K562 (cell line): Measurements from ENCODE around the gene GOLGA5. TPM values are rescaled to one million over a fixed set of nuclear protein-coding genes. Genes with fewer than 3 reads are reported as not detected.

Experiments
- ATAC-seq: fragments of 200-7000 bp; cut with Tn5 transposase; 3 replicates; pipeline ENCODE4 v1.9.1; 2020; ENCODE audit warnings: moderate library complexity
- BruUV-seq: library from RNA; stranded (reverse); fragments of 400-500 nt; replicated peaks from 2 replicates; lab custom pipeline; 2021; lab: Mats Ljungman, UMichigan
- CTCF ChIA-PET: fragments of 300-600 bp; formaldehyde crosslinking; extraction: SDS; loops from one replicate; lab custom pipeline; 2021; ENCODE audit warnings: low intra/inter-chr PET ratio; lab: Yijun Ruan, JAX
- POLR2A ChIA-PET: fragments of 300-600, 350-650 bp; sonication (Branson Sonifier 250); formaldehyde crosslinking; extraction: SDS; loops from one replicate; lab custom pipeline; 2021; ENCODE audit warnings: antibody characterized with exemption, inconsistent platforms; lab: Yijun Ruan, JAX
- DNase-seq, 4 experiments: peaks; one replicate each; pipeline versions ENCODE4 v3.0.0 to v3.0.0-alpha.2; 2011 to 2018; ENCODE audit warnings: low spot score in 3 of 4, mixed read lengths in 3 of 4; ENCODE audit errors: extremely low read depth in 1 of 4
- FAIRE-seq: peaks from 2 replicates; lab custom pipeline; 2011; peaks lifted over from hg19 to GRCh38; lab: Jason Lieb, UNC
- H2AFZ ChIP-seq: 2 replicates; pipeline ENCODE4 v1.6.0; 2011; ENCODE audit warnings: low read depth, low read length, control low read depth, inconsistent platforms
- H3K27ac ChIP-seq: fragments of 200-600 bp; 3 replicates; pipeline ENCODE4 v1.8.0; 2011; ENCODE audit warnings: low read depth, mild to moderate bottlenecking, control low read depth, inconsistent platforms, low read length, moderate library complexity, mixed read lengths; ENCODE audit errors: extremely low read depth
- H3K27me3 ChIP-seq, 2 experiments: fragments of 300-600 bp in 1 of 2; 2 replicates in 1 of 2; 3 replicates in 1 of 2; pipeline versions ENCODE4 v1.6.0 to v1.8.0; 2011; ENCODE audit warnings: inconsistent platforms in 2 of 2, low read length in 2 of 2, mild to moderate bottlenecking in 1 of 2, mixed read lengths in 1 of 2, moderate library complexity in 1 of 2; ENCODE audit not compliant: control insufficient read depth in 2 of 2, insufficient read depth in 2 of 2
- H3K36me3 ChIP-seq: fragments of 300-600 bp; 3 replicates; pipeline ENCODE4 v1.8.0; 2011; ENCODE audit warnings: mild to moderate bottlenecking, low read length, inconsistent platforms; ENCODE audit not compliant: control insufficient read depth, insufficient read depth
- H3K4me1 ChIP-seq, 2 experiments: fragments of 200-600 bp in 1 of 2; replicated peaks in 1 of 2; 2 replicates in 1 of 2; 3 replicates in 1 of 2; pipeline versions ENCODE4 v1.5.1 to v1.8.0; 2011; ENCODE audit warnings: inconsistent platforms in 2 of 2, low read length in 2 of 2, mild to moderate bottlenecking in 1 of 2, mixed read lengths in 1 of 2, moderate library complexity in 1 of 2; ENCODE audit not compliant: control insufficient read depth in 2 of 2, insufficient read depth in 2 of 2
- H3K4me2 ChIP-seq: 2 replicates; pipeline ENCODE4 v1.6.1; 2011; ENCODE audit warnings: low read length, control low read depth, inconsistent platforms, mixed read lengths; ENCODE audit not compliant: insufficient read depth
- H3K4me3 ChIP-seq: fragments of 200-600 bp; sonication (generic), shearing (Covaris generic); 2 replicates; pipeline ENCODE4 v1.5.1; 2016; ENCODE audit warnings: control low read depth, inconsistent platforms
- H3K79me2 ChIP-seq: fragments of 200-600 bp; 3 replicates; pipeline ENCODE4 v1.8.0; 2011; ENCODE audit warnings: low read length, inconsistent platforms; ENCODE audit not compliant: control insufficient read depth, insufficient read depth
- H3K9ac ChIP-seq, 2 experiments: 2 replicates each; pipeline versions ENCODE4 v1.6.0 to v1.6.1; 2011; ENCODE audit warnings: low read depth in 2 of 2, low read length in 2 of 2, control low read depth in 1 of 2, inconsistent platforms in 1 of 2, mild to moderate bottlenecking in 1 of 2, mixed read lengths in 1 of 2; ENCODE audit not compliant: insufficient read depth in 1 of 2
- H3K9me1 ChIP-seq: one replicate; pipeline ENCODE4 v1.6.0; 2011; ENCODE audit warnings: inconsistent platforms, mild to moderate bottlenecking, low read length, moderate library complexity; ENCODE audit not compliant: control insufficient read depth, insufficient read depth
- H3K9me3 ChIP-seq: replicated peaks from 2 replicates; pipeline ENCODE4 v1.5.1; 2011; ENCODE audit warnings: low read depth, low read length, inconsistent platforms; ENCODE audit not compliant: control insufficient read depth, insufficient read depth
- H4K20me1 ChIP-seq: replicated peaks from 2 replicates; pipeline ENCODE4 v1.6.1; 2011; ENCODE audit warnings: low read length, inconsistent platforms, mixed read lengths; ENCODE audit not compliant: control insufficient read depth, insufficient read depth
- ASH1L ChIP-seq: fragments of 450-650 bp; IDR thresholded peaks from 2 replicates; pipeline ENCODE4 v1.6.1; 2018; ENCODE audit warnings: borderline replicate concordance, mild to moderate bottlenecking, low read depth; ENCODE audit not compliant: partially characterized antibody
- BDP1 ChIP-seq: IDR thresholded peaks from 3 replicates; pipeline ENCODE4 v1.6.1; 2011; ENCODE audit not compliant: insufficient read length, insufficient read depth
- CTCF ChIP-seq, 3 experiments: IDR thresholded peaks in 2 of 3; conservative IDR thresholded peaks in 1 of 3; 2 replicates each; pipeline ENCODE4 v1.5.1; 2011 to 2012; ENCODE audit warnings: low read length in 3 of 3, mild to moderate bottlenecking in 3 of 3, control low read depth in 2 of 3, improper control_type of control experiment in 1 of 3, inconsistent platforms in 1 of 3, low read depth in 1 of 3, mixed read lengths in 1 of 3, moderate library complexity in 1 of 3; ENCODE audit not compliant: insufficient read depth in 2 of 3
- ELF1 ChIP-seq: fragments of 200-800 bp; sonication (Bioruptor generic); IDR thresholded peaks from 2 replicates; pipeline ENCODE4 v1.6.1; 2016; ENCODE audit warnings: missing genetic modification characterization, missing compliant biosample characterization
- ETS1 ChIP-seq: conservative IDR thresholded peaks from 2 replicates; pipeline ENCODE4 v1.6.1; 2011; ENCODE audit warnings: low read depth, mild to moderate bottlenecking, low read length; ENCODE audit not compliant: control insufficient read depth
- MECOM ChIP-seq: fragments of 250-450 bp; sonication (Bioruptor Pico); IDR thresholded peaks from 2 replicates; pipeline ENCODE4 v1.8.0; 2022; ENCODE audit warnings: inconsistent platforms
- NFYB ChIP-seq: IDR thresholded peaks from 2 replicates; pipeline ENCODE4 v1.6.1; 2011; ENCODE audit warnings: mild to moderate bottlenecking, moderate library complexity; ENCODE audit not compliant: insufficient read length; ENCODE audit errors: extremely low read depth
- NONO ChIP-seq, 2 experiments: fragments of 200-400 bp in 1 of 2; fragments of 450-650 bp in 1 of 2; formaldehyde crosslinking in 1 of 2; IDR thresholded peaks; 2 replicates each; pipeline ENCODE4 v1.6.1; 2017; ENCODE audit warnings: low read depth in 2 of 2, mild to moderate bottlenecking in 2 of 2, moderate library complexity in 2 of 2, low read length in 1 of 2
- ZNF146 ChIP-seq: IDR thresholded peaks from one replicate; pipeline ENCODE4 v1.6.1; 2018; ENCODE audit warnings: missing compliant biosample characterization; ENCODE audit not compliant: unreplicated experiment
- ZNF561 ChIP-seq: fragments of 450-650 bp; formaldehyde crosslinking; conservative IDR thresholded peaks from 2 replicates; pipeline ENCODE4 v1.4.0; 2020; ENCODE audit warnings: mild to moderate bottlenecking, moderate library complexity
- ZNF668 ChIP-seq: fragments of 250-450 bp; sonication (Bioruptor Pico); IDR thresholded peaks from 2 replicates; pipeline ENCODE4 v1.8.0; 2022; ENCODE audit warnings: mild to moderate bottlenecking, inconsistent platforms
- ZNF77 ChIP-seq: fragments of 250-450 bp; sonication (Bioruptor Pico); IDR thresholded peaks from 2 replicates; pipeline ENCODE4 v1.5.0; 2020
- WGBS: fragments of 100-300 bp; shearing (Covaris generic); methylation state at CpG from one replicate; pipeline ENCODE4 v1.1.6; 2016; ENCODE audit warnings: low coverage, mixed read lengths; ENCODE audit not compliant: insufficient coverage; ENCODE audit errors: missing lambda C conversion rate; 5-methylcytosine and 5-hydroxymethylcytosine counted together
- in situ Hi-C: fragments of 300-500 bp; cut with MboI; formaldehyde crosslinking; loops from 4 replicates; pipeline ENCODE4 v1.15.0; 2018; ENCODE audit warnings: inconsistent platforms, mixed read lengths
- intact Hi-C: fragments of 100-400 bp; cut with micrococcal nuclease; formaldehyde crosslinking; loops from 2 replicates; pipeline ENCODE4 v1.14.2; 2022
- polyA plus RNA-seq, 8 experiments: library from polyadenylated mRNA; depleted of rRNA in 4 of 8; stranded (reverse) in 5 of 8; unstranded in 3 of 8; fragments of >200 nt; fragmentation: Nextera tagmentation in 2 of 8; fragmentation: Illumina TruSeq in 1 of 8; extraction: Ambion mirVana in 2 of 8; extraction: Trizol in 1 of 8; gene quantifications; 2 replicates each; pipeline versions ENCODE4 v1.2.1 to v1.2.3, GENCODE V29; 2011 to 2014; ENCODE audit warnings: inconsistent platforms in 1 of 8, missing spikeins in 1 of 8
- total RNA-seq, 7 experiments: library from RNA; depleted of rRNA in 6 of 7; stranded (reverse); fragments of >200 nt in 6 of 7; fragmentation: Illumina TruSeq in 2 of 7; extraction: Trizol in 2 of 7; gene quantifications; 2 replicates each; pipeline versions ENCODE4 v1.2.1 to v1.2.3, GENCODE V29; 2011 to 2021; ENCODE audit warnings: low replicate concordance in 1 of 7

GOLGA5 gene
- total and polyA plus RNA-seq, 9 of the 15 experiments (the other 6 are each of a cell fraction or from before 2014, with no cell fraction given), result 5.7 to 19.6 (median 12.7) TPM

- DNase-seq (no peak), FAIRE-seq (no peak), ATAC-seq (no peak)
- no peaks in the 10 kb centered on the region for H3K27me3 ChIP-seq
- H3K9ac ChIP-seq, result no peak overlapping the region
- BruUV-seq, result no TSS peak
- ChIA-PET POLR2A (no interaction called here), CTCF (no interaction called here)
- no peak overlapping the region for H3K27ac ChIP-seq
- H3K79me2 ChIP-seq, result no peaks in the 10 kb centered on the region
- H3K9me3 ChIP-seq, result no peaks in the 10 kb centered on the region
- no peaks in the 10 kb centered on the region for H4K20me1 ChIP-seq
- no peak for TF ChIP-seq ZNF561 (CRISPR knock-in tag)
- no peak overlapping the region for H2AFZ ChIP-seq
- intact Hi-C loops (no loop called here), in situ Hi-C loops (loop anchor here (5.0 kb wide), 1 partner anchor 69 kb away; no protein-coding TSS in a partner anchor)
- H3K9me1 ChIP-seq, result no peaks in the 10 kb centered on the region
- WGBS, result 25% methylated on average over 3 of the region's 3 CpGs
- H3K36me3 ChIP-seq, result no peaks in the 10 kb centered on the region
- H3K4me2 ChIP-seq, result no peak overlapping the region
- peaks cover 0 to 11% of the 10 kb centered on the region in 2 experiments; a peak in 3 of 5 replicates for H3K4me1 ChIP-seq
- no peak overlapping the region for H3K4me3 ChIP-seq
These were observed 12.8 kb upstream of the GOLGA5 start for GRCh38 chr14:92781350-92781749.

GRCh38 chr14:92783813-92784431, 10.2 kb upstream of the GOLGA5 start:
- H3K79me2 ChIP-seq, result no peaks in the 10 kb centered on the region
- ATAC-seq (peak; percentile 81), DNase-seq (peak; percentile 5 to 40 (median 17)), FAIRE-seq (no peak)
- H3K4me2 ChIP-seq, result no peak overlapping the region
- no peaks in the 10 kb centered on the region for H3K36me3 ChIP-seq
- no TSS peak for BruUV-seq
- no peaks in the 10 kb centered on the region for H4K20me1 ChIP-seq
- POLR2A ChIA-PET, result interaction anchor here (1.0 kb wide), 1 partner anchor 80 kb away, joined by 3 read pairs; no protein-coding TSS in a partner anchor
- WGBS, result 0% methylated on average over 1 of the region's 2 CpGs
- intact Hi-C loops (loop anchor here (1.0 kb wide), 1 partner anchor 70 kb away; no protein-coding TSS in a partner anchor), in situ Hi-C loops (loop anchor here (5.0 kb wide), 1 partner anchor 72 kb away; no protein-coding TSS in a partner anchor)
- CTCF ChIA-PET, result interaction anchor here (0.6 to 3.3 kb wide), 4 partner anchors 66 to 97 kb away, joined by 3 to 27 read pairs (median 9); no protein-coding TSS in a partner anchor
- H3K9me1 ChIP-seq, result no peaks in the 10 kb centered on the region
- H3K4me3 ChIP-seq, result no peak overlapping the region
- H3K9me3 ChIP-seq, result peaks cover 4% of the 10 kb centered on the region; the same call in 1 of the 2 replicates
- no peak overlapping the region for H2AFZ ChIP-seq
- H3K4me1 ChIP-seq, result peaks cover 0 to 11% of the 10 kb centered on the region in 2 experiments; a peak in 3 of 5 replicates
- H3K27ac ChIP-seq, result no peak overlapping the region
- H3K27me3 ChIP-seq, result no peaks in the 10 kb centered on the region
- H3K9ac ChIP-seq, result no peak overlapping the region
- TF ChIP-seq MECOM (CRISPR knock-in tag), result no peak
- no peak for TF ChIP-seq ELF1 (tag)
- no peak for TF ChIP-seq ZNF668 (CRISPR knock-in tag)
- no peak for TF ChIP-seq NONO (IDR thresholded peaks at IDR 0.05; ENCODE audit: low read depth in 2 of 2, low read length in 1 of 2)
- TF ChIP-seq NFYB, result no peak
- no peak for TF ChIP-seq BDP1
- TF ChIP-seq ASH1L, result no peak
- TF ChIP-seq ETS1, result no peak
- no peak for TF ChIP-seq ZNF146 (CRISPR knock-in tag)
- TF ChIP-seq CTCF (IDR thresholded peaks at IDR 0.05 in 2 of 3, conservative IDR thresholded peaks at IDR 0.05 in 1 of 3; ENCODE audit: insufficient read depth in 2 of 3, low read depth in 1 of 3, low read length in 3 of 3), result peak; percentile 45 to 68 (median 46); a peak in 4 of 6 replicates
- no peak for TF ChIP-seq ZNF77
